Activated naive CD4-positive, alpha-beta T cell treated with anti-CD3 and anti-CD28 coated beads for 36 hours (primary cell): ENCODE measurements around the gene CTDSPL2. TPM values are rescaled to one million over a fixed set of nuclear protein-coding genes. Genes with fewer than 3 reads are reported as not detected.

Experiments
- CTCF ChIA-PET: fragments of 350-600 bp; sonication (Branson Sonifier 250); formaldehyde crosslinking; loops from one replicate; lab custom pipeline; 2021; ENCODE audit warnings: antibody characterized with exemption; lab: Charles Lee
- DNase-seq: peaks from one replicate; pipeline ENCODE4 v3.0.0-alpha.2; 2020
- H3K27ac Mint-ChIP-seq: one replicate; pipeline ENCODE4 v1.8.0; 2021; ENCODE audit warnings: mild to moderate bottlenecking, mixed read lengths
- H3K27me3 Mint-ChIP-seq: one replicate; pipeline ENCODE4 v1.8.0; 2021; ENCODE audit warnings: low read depth, mixed read lengths
- H3K36me3 Mint-ChIP-seq: one replicate; pipeline ENCODE4 v1.8.0; 2021; ENCODE audit warnings: low read depth, mixed read lengths
- H3K4me1 Mint-ChIP-seq: one replicate; pipeline ENCODE4 v1.8.0; 2021; ENCODE audit warnings: low read depth, mixed read lengths
- H3K4me3 Mint-ChIP-seq: one replicate; pipeline ENCODE4 v1.8.0; 2021; ENCODE audit warnings: mild to moderate bottlenecking, moderate library complexity, mixed read lengths
- H3K9me3 Mint-ChIP-seq: one replicate; pipeline ENCODE4 v1.8.0; 2021; ENCODE audit warnings: mixed read lengths
- intact Hi-C: fragments of 100-400 bp; cut with micrococcal nuclease; formaldehyde crosslinking; loops from one replicate; pipeline ENCODE4 v1.15.1; 2023
- total RNA-seq, 2 experiments: library from RNA; stranded (reverse); gene quantifications; one replicate each; pipeline ENCODE4 v1.2.3, GENCODE V29; 2021

Gene CTDSPL2
- 10 to 100 TPM; 61.8 to 63.7 TPM for total RNA-seq

DNA sequence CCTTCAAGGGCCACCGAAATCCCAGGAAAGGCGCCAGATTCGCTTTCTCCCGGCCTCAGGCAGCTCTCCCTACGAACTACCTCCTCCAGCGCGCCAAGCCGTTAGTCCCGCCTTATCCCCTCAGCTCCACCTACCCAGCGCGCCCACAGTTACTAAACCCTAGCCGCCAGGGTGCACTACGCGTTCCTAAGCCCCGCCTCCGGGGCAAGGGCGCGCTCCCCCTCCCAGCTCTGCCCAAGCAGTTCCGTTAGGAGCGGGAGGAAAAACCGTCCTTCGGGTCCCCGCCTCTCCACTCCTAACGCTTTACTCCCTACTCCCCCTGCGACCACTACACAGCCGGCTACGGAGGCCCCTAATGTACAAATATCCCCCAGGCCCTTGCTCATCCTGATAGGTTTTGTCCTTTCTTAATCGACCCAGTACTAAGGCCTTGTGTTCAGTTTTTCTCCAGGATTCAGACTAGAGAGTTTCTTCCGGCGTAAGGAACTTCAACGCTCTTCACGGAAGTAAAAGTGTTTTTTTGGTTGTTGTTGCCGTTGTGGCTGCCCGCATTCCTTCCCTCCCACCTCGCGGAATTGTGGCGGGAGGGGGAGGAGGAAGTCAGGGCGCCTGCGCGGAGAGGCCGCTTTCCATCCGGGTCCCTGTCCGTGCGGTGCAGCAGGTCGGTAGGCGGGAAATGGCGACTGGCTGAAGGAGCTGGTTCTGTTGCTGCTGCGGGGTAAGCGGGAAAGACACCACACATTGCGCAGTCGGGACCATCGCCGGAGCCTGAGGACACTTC lies at the start of gene CTDSPL2:
Gene CTDSPL2, plus strand, starts transcription at position 655 of the 781 bp plus-strand sequence. CDS start 31,386 bp downstream, outside the sequence.
- H3K27me3 Mint-ChIP-seq = no peaks in the 10 kb centered on the region
- H3K4me1 Mint-ChIP-seq = peaks cover 41% of the 10 kb centered on the region
- peak within 1 kb of the TSS; percentile 98 for H3K4me3 Mint-ChIP-seq
- H3K27ac Mint-ChIP-seq = peak within 1 kb of the TSS; percentile 100
- CTCF ChIA-PET = interaction anchor here (0.6 to 3.1 kb wide), 10 partner anchors 9 to 437 kb away, joined by 3 to 15 read pairs (median 4); partner anchors contain the start of gene GOLM2
- DNase-seq = peak; percentile 97
- no peaks in the 10 kb centered on the region for H3K9me3 Mint-ChIP-seq
- peaks cover 23% of the 10 kb centered on the region for H3K36me3 Mint-ChIP-seq
- intact Hi-C loops = loop anchor here (1.0 to 10.0 kb wide), 12 partner anchors 41 to 1208 kb away; partner anchors contain the start of genes EIF3J, FRMD5, GOLM2 and MFAP1

DNA sequence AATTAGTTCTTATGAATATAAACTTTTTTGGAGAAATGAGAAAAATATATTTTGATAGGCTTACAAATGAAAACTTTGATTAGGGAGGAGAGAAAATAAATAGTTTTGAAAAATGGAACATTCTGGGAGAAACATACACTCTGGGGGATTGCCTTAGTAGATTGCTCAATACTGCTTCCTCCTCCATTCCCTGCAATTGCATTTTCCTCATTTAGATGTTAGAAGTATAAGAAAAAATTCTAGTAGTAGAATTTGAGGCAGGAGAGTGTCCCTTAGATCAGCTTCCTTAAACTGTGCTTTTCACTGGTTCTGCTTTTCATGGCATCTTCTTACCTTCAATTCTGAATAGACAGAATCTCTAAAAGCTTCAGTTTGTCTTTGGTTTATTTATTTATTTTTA lies 46.2 kb upstream of the CTDSPL2 start:
- intact Hi-C loops = no loop called here
- no peak overlapping the region for H3K27ac Mint-ChIP-seq
- H3K9me3 Mint-ChIP-seq = no peaks in the 10 kb centered on the region
- no peaks in the 10 kb centered on the region for H3K27me3 Mint-ChIP-seq
- CTCF ChIA-PET = no interaction called here
- no peak for DNase-seq
- no peak overlapping the region for H3K4me3 Mint-ChIP-seq
- peaks cover 10% of the 10 kb centered on the region for H3K36me3 Mint-ChIP-seq
- H3K4me1 Mint-ChIP-seq = peaks cover 6% of the 10 kb centered on the region

DNA sequence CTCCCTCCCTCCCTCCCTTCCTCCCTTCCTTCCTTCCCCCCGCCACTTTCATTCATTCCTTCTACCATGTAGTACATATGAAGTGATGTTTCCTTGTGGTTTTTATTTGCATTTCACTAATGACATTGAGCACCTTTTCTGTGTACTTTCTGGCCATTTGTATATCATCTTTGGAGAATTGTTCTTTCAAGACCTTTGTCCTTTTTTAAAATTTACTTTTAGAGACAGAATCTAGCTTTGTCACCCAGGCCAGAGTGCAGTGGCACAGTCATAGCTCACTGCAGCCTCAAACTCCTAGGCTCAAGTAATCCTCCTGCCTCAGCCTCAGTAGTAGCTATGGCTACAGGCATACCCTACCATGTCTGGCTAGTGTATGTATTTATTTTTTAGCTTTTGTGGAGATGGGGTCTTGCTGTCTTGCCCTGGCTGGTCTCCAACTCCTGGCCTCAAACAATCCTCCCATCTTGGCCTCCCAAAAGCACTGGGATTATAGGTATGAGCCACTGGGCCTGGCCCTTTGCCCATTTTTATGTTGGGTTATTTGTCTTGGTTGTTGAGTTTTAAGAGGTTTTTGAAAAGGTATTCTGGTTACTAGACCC lies 42.0 kb upstream of the CTDSPL2 start:
- intact Hi-C loops = no loop called here
- H3K9me3 Mint-ChIP-seq = no peaks in the 10 kb centered on the region
- H3K27me3 Mint-ChIP-seq = no peaks in the 10 kb centered on the region
- H3K36me3 Mint-ChIP-seq = peaks cover 8% of the 10 kb centered on the region
- no peak overlapping the region for H3K4me3 Mint-ChIP-seq
- peaks cover 6% of the 10 kb centered on the region for H3K4me1 Mint-ChIP-seq
- no peak overlapping the region for H3K27ac Mint-ChIP-seq
- CTCF ChIA-PET = no interaction called here
- DNase-seq = no peak

DNA sequence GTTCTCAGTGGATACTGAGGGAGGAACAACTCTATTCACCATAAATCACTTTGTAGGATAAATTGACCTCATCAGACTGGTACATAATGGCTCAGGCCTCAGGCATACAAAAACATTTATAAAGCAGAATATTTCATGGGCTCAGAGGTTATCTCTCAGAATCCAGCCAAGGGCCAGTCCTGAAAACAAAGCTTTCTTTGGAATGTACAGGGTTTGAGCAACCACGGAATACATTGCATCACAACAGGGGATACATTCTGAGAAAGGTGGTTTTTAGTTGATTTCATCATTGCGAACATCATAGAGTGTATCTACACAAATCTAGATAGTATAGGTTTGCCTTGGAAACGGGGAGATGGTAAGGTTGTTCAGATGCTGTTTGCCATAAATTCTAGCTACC lies 33.4 kb upstream of the CTDSPL2 start:
- H3K4me3 Mint-ChIP-seq = no peak overlapping the region
- peaks cover 10% of the 10 kb centered on the region for H3K4me1 Mint-ChIP-seq
- no peaks in the 10 kb centered on the region for H3K27me3 Mint-ChIP-seq
- intact Hi-C loops = no loop called here
- no peaks in the 10 kb centered on the region for H3K36me3 Mint-ChIP-seq
- DNase-seq = no peak
- H3K27ac Mint-ChIP-seq = no peak overlapping the region
- no peaks in the 10 kb centered on the region for H3K9me3 Mint-ChIP-seq
- CTCF ChIA-PET = no interaction called here

DNA sequence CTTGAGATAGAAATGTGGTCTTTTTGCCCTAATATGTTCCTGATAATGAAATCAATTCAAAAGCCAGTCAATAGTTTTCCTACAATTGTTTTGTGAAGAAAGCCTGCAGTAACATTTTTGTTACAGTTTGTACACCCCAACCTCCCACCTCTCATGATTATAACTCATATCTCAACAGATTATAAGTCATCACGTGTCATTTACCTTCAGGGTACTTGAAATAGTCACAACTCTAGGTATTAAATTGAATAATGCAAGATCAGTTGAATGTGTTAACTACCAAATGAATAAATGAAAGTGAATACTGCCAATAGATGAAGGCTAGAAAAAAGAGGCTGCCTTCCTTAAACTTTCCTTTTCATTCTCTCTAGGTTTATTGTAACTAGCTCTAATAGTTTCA lies 32.9 kb upstream of the CTDSPL2 start:
- Mint-ChIP-seq H3K36me3 (no peaks in the 10 kb centered on the region), H3K4me3 (no peak overlapping the region), H3K9me3 (no peaks in the 10 kb centered on the region), H3K4me1 (peaks cover 10% of the 10 kb centered on the region), H3K27me3 (no peaks in the 10 kb centered on the region), H3K27ac (no peak overlapping the region)
- CTCF ChIA-PET = interaction anchor here (0.6 kb wide), 1 partner anchor 93 kb away, joined by 3 read pairs; no protein-coding TSS in a partner anchor
- intact Hi-C loops = no loop called here
- no peak for DNase-seq

GRCh38 chr15:44397869-44398268 lies 29.6 kb upstream of the CTDSPL2 start:
- H3K4me3 Mint-ChIP-seq = no peak overlapping the region
- DNase-seq = no peak
- intact Hi-C loops = no loop called here
- H3K36me3 Mint-ChIP-seq = no peaks in the 10 kb centered on the region
- CTCF ChIA-PET = interaction anchor here (0.6 kb wide), 1 partner anchor 156 kb away, joined by 4 read pairs; no protein-coding TSS in a partner anchor
- H3K27me3 Mint-ChIP-seq = no peaks in the 10 kb centered on the region
- H3K4me1 Mint-ChIP-seq = peaks cover 10% of the 10 kb centered on the region
- H3K27ac Mint-ChIP-seq = no peak overlapping the region
- H3K9me3 Mint-ChIP-seq = no peaks in the 10 kb centered on the region

- Mint-ChIP-seq H3K4me1 (peaks cover 2% of the 10 kb centered on the region), H3K9me3 (no peaks in the 10 kb centered on the region), H3K27ac (no peak overlapping the region), H3K27me3 (no peaks in the 10 kb centered on the region), H3K36me3 (peaks cover 7% of the 10 kb centered on the region), H3K4me3 (no peak overlapping the region)
- intact Hi-C loops = no loop called here
- CTCF ChIA-PET = no interaction called here
- peak; percentile 18 for DNase-seq
Observed at GRCh38 chr15:44414001-44414400, 13.4 kb upstream of the CTDSPL2 start.

DNA sequence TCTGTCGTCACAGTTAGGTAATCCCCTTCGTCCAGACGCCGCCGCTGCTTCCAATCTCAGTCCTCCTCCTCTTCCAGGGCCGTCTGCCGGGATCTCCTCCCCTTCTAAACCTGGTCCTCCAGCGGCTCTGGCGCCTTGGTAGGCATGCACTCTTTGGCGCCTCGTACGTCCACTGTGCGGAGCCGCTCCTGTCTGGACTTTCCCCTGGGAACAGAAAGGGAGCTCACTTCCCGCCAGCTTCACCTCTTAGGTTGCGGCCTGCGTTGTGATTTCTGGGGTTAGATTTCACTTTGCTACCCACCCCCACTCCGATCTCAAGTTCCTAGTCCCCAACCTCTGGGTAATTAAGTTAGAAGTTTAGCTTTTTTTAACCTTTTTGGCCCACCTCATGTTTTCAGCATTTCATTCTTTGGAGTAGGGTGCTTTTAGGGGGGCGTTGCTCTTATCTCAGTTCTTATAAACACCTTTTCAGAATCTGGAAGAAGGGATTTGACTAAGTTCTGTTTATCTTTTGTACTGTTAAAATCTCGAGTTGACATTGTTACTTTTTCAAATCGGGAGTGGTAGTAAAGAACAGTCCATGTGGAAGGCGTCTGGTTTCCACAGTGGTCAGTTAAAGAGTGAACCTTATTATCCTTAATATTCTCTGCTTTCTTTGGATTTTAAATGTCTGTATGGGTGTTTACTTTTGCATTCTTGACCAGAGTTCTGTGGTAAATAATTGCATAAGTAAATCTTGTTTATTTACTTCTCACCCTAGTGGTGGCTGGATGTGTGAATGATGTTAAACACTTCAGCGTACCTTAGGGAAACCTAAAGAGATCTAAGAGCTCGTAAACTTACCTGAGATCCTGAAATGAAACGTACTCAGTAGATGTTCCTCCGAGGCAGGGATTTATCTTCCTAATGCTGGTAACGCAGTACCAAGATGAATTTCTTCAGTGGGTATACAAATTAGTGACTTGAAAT lies 611 bp downstream of the CTDSPL2 start:
- DNase-seq = peak; percentile 59
- Mint-ChIP-seq H3K36me3 (peaks cover 23% of the 10 kb centered on the region), H3K9me3 (no peaks in the 10 kb centered on the region), H3K4me1 (peaks cover 41% of the 10 kb centered on the region), H3K27me3 (no peaks in the 10 kb centered on the region), H3K4me3 (peak overlapping the region; percentile 98), H3K27ac (peak overlapping the region; percentile 100)
- CTCF ChIA-PET = interaction anchor here (0.8 to 3.1 kb wide), 8 partner anchors 10 to 207 kb away, joined by 3 to 15 read pairs (median 4); no protein-coding TSS in a partner anchor
- intact Hi-C loops = loop anchor here (1.0 to 10.0 kb wide), 12 partner anchors 40 to 1207 kb away; partner anchors contain the start of genes EIF3J, FRMD5, GOLM2 and MFAP1

DNA sequence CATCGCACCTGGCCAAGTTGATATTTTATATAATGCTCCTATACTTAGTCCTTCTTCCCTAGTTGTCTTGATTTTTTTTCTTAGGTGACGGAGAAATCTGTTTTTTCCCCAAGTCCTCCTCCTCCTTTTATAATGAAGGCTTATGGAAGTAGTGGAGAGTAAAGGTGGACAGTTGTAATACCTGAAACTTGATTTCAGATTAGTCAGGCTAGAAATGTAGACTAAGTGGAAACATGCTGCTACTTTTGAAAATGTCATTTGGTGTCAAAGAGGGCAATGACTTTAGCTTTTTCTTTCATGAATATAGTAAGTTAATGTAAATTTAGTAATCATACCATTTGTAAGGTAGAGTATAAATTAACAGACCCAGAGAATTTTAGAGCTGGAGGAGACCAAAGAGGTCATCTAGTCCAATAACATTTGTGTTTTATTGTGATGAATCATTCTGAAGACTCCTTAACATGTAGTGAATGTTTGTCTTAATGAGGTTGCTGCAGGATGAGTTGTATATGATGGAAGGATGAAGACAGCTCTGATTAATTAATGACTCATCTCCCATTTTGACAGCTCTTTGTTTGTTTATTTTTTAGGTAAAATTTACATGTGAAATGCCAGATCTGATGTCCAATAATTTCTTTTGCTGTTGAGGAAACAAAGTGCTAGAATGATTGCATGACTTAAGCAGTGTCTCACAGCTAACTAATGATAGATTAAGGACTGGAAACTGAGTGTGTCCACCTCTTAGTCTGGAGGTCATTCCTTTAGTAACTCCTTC lies 8.7 kb downstream of the CTDSPL2 start:
- DNase-seq = no peak
- H3K27ac Mint-ChIP-seq = peak overlapping the region; percentile 50
- CTCF ChIA-PET = interaction anchor here (0.7 to 1.3 kb wide), 2 partner anchors 9 to 226 kb away, joined by 3 to 7 read pairs; no protein-coding TSS in a partner anchor
- no peaks in the 10 kb centered on the region for H3K27me3 Mint-ChIP-seq
- H3K9me3 Mint-ChIP-seq = no peaks in the 10 kb centered on the region
- no peak overlapping the region for H3K4me3 Mint-ChIP-seq
- peaks cover 14% of the 10 kb centered on the region for H3K36me3 Mint-ChIP-seq
- intact Hi-C loops = loop anchor here (2.0 kb wide), 1 partner anchor 15 kb away; no protein-coding TSS in a partner anchor
- H3K4me1 Mint-ChIP-seq = peaks cover 46% of the 10 kb centered on the region

DNA sequence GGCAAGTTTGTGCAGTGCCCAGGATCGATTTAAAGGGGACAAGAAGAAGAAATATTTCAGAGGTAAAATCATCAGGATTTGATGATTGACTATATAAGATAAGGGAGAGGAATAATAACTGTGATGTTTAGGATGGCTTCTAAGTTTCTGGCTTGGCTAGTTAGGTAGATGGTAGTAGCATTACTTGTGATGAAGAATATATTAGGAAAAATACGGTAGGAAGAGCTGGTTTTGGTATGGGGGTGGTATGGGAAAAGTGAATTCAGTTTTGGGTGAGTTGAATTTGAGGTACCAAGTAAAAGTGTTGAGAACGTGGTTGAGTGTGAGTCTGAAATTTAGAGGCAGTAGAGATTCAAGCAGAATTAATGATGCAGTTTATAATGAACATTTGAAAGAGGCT lies 11.0 kb downstream of the CTDSPL2 start:
- CTCF ChIA-PET = interaction anchor here (1.5 kb wide), 1 partner anchor 11 kb away, joined by 5 read pairs; the partner anchor contains the start of gene CTDSPL2
- H3K4me3 Mint-ChIP-seq = no peak overlapping the region
- peaks cover 56% of the 10 kb centered on the region for H3K4me1 Mint-ChIP-seq

DNA sequence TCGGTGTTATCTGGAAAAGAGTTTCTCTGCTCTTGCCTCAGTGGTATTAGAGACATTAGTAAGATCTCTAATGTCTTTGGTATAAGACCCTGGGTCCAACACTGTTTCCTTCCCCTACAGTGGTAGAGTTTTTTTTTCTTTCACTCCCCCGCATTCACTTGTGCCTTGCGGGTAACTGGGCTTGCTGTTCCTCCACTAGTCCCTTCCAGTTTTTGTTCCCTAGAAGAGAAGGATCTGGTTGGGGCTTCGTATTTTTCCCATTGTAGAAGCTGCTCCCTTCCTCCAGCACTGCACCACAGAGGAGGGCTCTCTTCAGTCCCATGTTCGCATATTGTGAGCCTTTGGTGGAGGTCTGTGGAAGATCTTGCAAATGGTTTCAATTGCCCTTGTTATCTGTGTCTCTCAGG lies 13.7 kb downstream of the CTDSPL2 start:
- Mint-ChIP-seq H3K27ac (no peak overlapping the region), H3K27me3 (no peaks in the 10 kb centered on the region), H3K4me1 (peaks cover 50% of the 10 kb centered on the region), H3K9me3 (no peaks in the 10 kb centered on the region), H3K36me3 (peaks cover 23% of the 10 kb centered on the region), H3K4me3 (no peak overlapping the region)
- intact Hi-C loops = no loop called here
- no peak for DNase-seq
- CTCF ChIA-PET = no interaction called here

More for the DNA sequence above, 11.0 kb downstream of the CTDSPL2 start:
- intact Hi-C loops = no loop called here
- Mint-ChIP-seq H3K9me3 (no peaks in the 10 kb centered on the region), H3K27ac (peak overlapping the region; percentile 4), H3K36me3 (peaks cover 18% of the 10 kb centered on the region), H3K27me3 (no peaks in the 10 kb centered on the region)
- no peak for DNase-seq
